HG03064 (cell line): Measurements from ENCODE around the gene OXT.
"Not testable (repeated sequence)": the region's sequence is repeated elsewhere in the genome, so short reads cannot be mapped to it uniquely, and the experiment has no call there.

Experiments
- ATAC-seq: cut with Tn5 transposase; IDR thresholded peaks from one replicate; pipeline ENCODE4 v1.9.1; 2021; ENCODE audit warnings: low read depth; ENCODE audit not compliant: unreplicated experiment

Gene OXT

GRCh38 chr20:3047486-3048419 is 23.7 kb upstream of the OXT start:
- no peak for ATAC-seq

- no peak for ATAC-seq
Observed at GRCh38 chr20:3051385-3052019, 19.9 kb upstream of the OXT start.

GRCh38 chr20:3059489-3059888 is 11.9 kb upstream of the OXT start:
- ATAC-seq: no peak

DNA sequence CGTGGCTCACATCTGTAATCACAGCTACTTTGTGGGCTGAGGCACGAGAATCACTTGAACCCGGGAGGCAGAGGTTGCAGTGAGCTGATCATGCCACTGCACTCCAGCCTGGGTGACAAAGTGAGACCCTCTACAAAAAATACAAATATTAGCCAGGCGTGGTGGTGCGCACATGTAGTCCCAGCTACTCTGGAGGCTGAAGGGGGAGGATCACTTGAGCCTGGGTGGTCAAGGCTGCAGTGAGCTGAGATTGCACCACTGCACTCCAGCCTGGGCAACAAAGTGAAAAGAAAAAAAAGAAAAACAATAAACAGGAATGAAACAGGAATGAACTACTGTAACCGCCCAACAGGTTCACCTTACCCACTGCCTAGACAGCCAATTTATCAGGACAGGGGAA is 7.3 kb upstream of the OXT start:
- ATAC-seq: not testable (repeated sequence)

DNA sequence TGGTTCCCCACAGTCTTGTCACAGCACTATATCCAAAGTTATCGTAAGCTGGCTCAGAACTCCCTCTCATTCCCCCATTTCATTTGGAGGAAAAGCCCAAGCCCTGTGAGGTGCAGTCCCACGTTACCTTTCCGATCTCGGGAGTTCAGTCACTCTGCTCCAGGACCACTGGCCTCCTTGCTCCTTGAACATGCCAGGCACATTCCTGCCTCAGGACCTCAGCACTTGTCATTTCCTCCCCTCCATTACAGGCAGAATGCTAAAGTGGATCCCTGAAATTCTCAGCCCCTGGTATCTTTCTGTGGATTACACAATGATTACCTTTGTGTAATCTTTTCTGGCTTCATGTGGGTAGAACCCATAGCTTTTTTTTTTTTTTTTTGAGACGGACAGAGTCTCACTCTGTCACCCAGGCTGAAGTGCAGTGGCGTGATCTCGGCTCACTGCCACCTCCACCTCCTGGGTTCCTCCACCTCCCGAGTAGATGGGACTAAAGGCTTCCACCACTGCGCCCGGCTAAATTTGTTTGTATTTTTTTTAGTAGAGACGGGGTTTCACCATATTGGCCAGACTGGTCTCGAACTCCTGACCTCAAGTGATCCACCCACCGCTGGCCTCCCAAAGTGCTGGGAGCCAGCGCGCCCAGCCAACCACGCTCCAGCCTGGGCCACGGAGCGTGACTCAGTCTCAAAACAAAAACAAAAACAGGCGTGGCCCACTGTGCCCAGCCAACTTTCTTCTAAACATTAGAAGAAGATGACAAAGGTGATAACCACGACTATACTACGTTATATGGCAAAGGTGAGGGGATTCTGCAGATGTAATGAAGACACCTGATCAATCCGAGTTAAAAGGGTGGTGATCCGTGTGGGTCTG is 4.0 kb upstream of the OXT start:
- no peak for ATAC-seq

DNA sequence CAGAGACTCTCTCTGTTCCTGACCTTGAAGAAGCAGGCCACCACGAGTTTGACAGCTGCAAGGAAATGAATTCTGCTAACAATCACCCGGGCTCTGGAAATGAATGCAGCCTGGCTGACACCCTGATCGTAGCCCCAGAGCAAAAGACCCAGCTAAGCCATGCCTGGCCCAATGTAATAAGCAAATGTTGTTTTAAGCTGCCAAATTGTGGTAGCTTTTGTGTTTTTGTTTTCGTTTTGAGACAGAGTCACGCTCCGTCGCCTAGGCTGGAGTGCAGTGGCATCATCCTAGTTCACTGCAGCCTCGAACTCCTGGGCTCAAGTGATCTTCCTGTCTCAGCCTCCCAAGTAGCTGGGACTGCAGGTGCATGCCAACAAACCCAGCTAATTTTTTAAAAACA is 3.3 kb upstream of the OXT start:
- ATAC-seq: no peak

DNA sequence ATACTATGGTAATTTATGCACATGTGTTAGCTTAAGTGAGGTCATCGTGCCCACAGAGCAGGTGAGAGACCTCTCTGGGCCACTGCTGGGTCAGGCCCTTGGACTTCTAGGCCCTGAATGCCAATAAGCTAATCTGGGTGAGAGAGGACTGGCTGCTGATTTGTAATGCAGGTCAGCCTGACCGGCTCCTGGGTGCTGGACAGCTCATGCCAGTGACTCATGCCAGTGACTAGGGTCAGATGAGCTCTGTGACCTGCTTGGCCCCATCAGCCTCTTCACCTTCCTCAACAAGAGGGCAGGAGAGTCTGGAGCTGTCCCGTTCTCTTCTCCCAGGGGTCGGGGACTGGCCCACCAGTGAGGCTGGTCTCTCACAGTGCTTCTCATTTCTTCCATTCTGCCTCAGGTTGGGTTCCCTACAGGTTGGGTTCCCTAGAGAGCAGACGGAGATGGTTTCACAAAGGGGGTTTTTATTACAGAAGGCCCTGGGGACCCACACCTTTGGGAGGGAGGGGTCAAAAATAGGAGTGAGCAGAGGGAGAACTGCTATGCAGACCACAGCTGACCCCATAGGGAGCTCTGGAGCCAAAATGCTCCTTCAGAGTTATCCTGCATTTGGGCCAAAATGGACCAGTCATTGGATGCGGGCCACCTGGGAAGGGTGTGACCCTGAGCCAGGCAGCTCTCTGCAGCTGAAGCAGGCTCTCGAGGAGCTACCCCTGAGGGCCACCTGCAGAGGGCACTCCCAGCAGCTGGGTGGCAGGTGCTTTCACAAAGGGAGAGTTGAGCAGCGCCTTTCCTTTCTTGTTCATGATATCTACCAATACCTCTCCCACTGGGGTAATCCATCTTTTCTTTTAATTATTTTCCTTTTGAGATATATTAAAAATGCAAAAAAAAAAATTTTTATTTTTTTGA is 2.2 kb upstream of the OXT start:
- no peak for ATAC-seq

GRCh38 chr20:3070725-3071124 is 695 bp upstream of the OXT start:
- no peak for ATAC-seq

DNA sequence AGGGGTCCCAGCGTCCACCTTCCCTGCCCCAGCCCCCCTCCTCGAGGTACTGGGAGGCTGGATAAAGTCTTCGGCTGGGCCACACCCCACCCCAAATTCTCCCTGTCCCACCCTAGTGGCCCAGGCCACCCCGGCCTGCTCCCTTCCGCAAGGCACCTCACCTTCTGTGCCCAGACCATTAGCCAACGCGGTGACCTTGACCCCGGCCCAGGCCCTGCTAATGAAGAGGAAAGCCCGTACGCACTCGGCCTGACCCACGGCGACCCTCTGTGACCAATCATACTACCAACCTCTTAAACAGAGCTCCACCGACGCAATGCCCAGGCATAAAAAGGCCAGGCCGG is 182 bp upstream of the OXT start:
- ATAC-seq: no peak

DNA sequence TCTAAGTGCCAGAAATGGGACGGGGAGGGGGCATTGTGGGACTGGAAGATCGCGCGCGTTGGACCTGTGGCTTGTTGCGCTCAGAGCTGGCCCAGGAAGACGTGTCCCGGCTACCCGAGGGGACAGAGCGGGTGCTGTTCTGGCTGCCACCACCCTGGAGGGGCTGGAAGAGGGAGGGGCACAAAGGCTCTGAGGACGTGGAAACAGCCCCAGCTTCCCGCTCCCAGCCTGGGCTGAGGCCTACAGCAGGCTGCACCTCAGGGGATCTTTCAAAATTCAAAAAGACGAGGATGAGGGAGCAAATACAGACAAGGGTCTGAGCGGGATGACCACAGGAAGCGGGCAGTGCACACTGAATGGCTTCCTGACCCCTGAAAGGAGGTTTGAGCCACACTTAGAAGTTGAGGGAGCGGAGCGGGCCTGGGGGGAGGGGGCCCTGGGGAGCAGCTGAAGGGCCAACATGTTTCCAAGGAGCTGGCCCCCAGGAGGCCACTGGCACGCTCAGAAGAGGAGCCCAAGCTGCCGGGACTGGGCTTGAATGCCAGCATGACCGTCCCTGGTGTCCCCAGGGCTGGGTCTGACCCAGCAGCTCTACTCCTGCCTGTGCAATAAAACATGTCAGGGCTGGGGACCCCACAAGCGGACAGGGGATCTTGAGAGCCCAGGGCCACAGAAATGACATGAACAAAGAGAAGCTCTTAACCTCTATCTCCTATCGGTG is 1.3 kb downstream of the OXT start:
- ATAC-seq: no peak

DNA sequence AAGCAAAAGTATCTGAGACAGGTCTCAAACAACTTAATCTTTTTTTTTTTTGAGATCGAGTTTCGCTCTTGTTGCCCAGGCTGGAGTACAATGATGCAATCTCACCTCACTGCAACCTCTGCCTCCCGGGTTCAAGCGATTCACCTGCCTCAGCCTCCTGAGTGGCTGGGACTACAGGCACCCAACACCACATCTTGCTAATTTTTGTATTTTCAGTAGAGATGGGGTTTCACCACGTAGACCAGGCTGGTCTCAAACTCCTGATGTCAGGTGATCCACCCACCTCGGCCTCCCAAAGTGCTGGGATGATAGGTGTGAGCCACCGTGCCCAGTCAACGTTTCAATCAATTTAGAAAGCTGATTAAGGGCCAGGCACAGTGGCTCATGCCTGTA is 1.8 kb downstream of the OXT start:
- ATAC-seq: not testable (repeated sequence)

- no peak for ATAC-seq
Observed at GRCh38 chr20:3074812-3075211, 3.4 kb downstream of the OXT start.

DNA sequence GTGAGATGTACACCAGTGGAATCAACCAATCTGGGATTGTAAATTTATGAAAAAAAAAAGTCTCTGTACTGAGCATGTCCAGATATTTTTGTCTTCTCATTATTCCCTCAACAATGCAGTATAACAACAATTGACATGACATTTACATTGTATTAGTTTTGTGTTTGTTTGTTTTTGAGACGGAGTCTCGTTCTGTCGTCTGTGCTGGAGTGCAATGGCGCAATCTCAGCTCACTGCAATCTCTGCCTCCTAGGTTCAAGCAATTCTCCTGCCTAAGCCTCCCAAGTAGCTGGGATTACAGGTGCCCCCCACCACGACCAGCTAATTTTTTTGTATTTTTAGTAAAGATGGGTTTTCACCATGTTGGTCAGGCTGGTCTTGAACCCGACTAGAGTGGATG is 3.9 kb downstream of the OXT start:
- ATAC-seq: not testable (repeated sequence)

DNA sequence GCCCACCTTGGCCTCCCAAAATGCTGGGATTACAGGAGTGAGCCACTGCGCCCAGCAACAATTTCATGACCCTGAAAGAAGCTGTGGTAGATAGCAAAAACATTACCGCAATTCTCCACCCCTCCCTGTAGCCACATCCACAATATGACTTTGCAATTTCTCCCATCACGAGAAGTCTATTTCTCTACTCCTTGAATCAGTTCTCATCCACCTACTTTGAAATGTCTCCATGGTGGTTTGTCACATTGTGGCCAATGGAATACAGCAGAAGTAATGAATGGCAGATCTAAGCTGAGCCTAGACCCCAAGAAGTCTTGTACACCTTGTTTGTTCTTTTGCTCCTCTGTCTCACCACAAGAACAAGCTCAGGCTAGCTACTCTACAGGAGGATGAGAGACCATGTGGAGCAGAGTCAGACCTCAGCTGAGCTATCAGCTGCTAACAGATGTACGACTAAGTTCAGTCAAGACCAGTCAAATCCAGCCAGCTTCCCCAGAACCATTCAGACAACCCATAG is 6.3 kb downstream of the OXT start:
- no peak for ATAC-seq

DNA sequence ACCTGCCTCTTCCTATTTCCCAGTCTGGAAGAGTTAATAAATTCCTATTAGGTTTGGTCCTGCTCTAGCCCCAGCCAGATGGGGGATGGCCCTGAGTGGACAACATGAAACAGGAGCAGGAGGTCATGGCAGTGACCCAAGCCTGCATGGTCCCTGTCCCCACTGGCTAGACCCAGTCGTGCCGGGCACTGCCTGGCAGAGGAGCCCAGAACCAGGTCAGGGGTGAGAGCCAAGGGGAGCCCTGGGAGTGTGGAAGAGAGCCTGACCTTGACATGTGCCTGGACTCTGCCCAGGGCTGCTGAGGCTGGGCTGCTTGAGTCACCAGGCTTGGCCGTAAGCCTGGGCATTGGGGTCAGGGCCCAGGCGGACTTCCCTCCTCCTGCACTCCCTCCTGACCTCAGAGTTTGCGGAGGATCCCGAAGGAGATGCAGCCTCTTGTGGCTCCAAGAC is 9.5 kb downstream of the OXT start:
- no peak for ATAC-seq

GRCh38 chr20:3081641-3082040 is 10.2 kb downstream of the OXT start:
- no peak for ATAC-seq

GRCh38 chr20:3082306-3082951 is 11.0 kb downstream of the OXT start:
- ATAC-seq: no peak
